ENCODE data around the gene CCDC6. TPM values are rescaled to one million over a fixed set of nuclear protein-coding genes. Genes with fewer than 3 reads are reported as not detected.

CCDC6 gene
- polyA plus RNA-seq, 3 donors, result 4.2 to 13.5 (median 6.2) TPM

DNA sequence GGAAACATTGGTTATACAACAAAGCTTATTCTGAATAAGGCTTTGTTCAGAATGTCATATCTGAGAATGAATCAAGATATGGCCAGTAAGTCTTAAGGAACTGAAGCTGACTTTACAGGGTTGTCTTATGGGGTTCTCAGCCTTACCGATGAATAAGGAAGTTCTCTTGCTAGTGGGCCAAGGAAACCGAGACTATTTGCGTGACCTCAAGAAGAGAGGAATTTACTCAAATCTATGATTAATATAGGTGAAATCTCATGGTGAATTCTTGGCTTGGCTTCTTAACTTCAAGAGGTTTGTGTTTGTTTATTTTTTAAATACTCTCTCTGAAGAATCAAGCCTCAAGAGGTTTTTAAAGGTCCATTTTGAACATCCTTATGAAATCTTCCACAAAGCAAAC, 148.4 kb downstream of the CCDC6 start:
- no peak overlapping the region for H3K9ac ChIP-seq (ENCODE audit: insufficient read depth, low read length, poor library complexity, severe bottlenecking)
- H3K9me3 ChIP-seq (replicated peaks in 1 of 2; ENCODE audit: control insufficient read depth in 1 of 2, insufficient read depth in 1 of 2, low read length in 2 of 2), result peaks cover 3 to 15% of the 10 kb centered on the region in 2 donors
- H3K4me1 Mint-ChIP-seq, result no peaks in the 10 kb centered on the region
- no peaks in the 10 kb centered on the region for H3K4me1 ChIP-seq (ENCODE audit: control insufficient read depth in 1 of 2, insufficient read depth in 2 of 2, low read length in 2 of 2)
- H3K9me3 Mint-ChIP-seq, result peaks cover 0 to 13% (median 7%) of the 10 kb centered on the region in 7 donors
- H2AFZ ChIP-seq (ENCODE audit: insufficient read depth, low read depth, low read length, poor library complexity, severe bottlenecking), result no peak overlapping the region
- intact Hi-C loops (cut with micrococcal nuclease), result no loop called here
- H3K27ac Mint-ChIP-seq, result no peak overlapping the region
- TF ChIP-seq, protein P1, sequence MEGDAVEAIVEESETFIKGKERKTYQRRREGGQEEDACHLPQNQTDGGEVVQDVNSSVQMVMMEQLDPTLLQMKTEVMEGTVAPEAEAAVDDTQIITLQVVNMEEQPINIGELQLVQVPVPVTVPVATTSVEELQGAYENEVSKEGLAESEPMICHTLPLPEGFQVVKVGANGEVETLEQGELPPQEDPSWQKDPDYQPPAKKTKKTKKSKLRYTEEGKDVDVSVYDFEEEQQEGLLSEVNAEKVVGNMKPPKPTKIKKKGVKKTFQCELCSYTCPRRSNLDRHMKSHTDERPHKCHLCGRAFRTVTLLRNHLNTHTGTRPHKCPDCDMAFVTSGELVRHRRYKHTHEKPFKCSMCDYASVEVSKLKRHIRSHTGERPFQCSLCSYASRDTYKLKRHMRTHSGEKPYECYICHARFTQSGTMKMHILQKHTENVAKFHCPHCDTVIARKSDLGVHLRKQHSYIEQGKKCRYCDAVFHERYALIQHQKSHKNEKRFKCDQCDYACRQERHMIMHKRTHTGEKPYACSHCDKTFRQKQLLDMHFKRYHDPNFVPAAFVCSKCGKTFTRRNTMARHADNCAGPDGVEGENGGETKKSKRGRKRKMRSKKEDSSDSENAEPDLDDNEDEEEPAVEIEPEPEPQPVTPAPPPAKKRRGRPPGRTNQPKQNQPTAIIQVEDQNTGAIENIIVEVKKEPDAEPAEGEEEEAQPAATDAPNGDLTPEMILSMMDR (IDR thresholded peaks at IDR 0.05), result no peak
- no peak for DNase-seq
- H3K27me3 ChIP-seq (ENCODE audit: control insufficient read depth in 2 of 2, insufficient read depth in 2 of 2, low read length in 2 of 2), result no peaks in the 10 kb centered on the region
- no peak overlapping the region for H3K4me3 ChIP-seq (replicated peaks in 1 of 3; ENCODE audit: low read depth in 2 of 3, low read length in 3 of 3)
- H4K20me1 ChIP-seq (ENCODE audit: insufficient read depth, low read length), result no peaks in the 10 kb centered on the region
- no peaks in the 10 kb centered on the region for H3K36me3 ChIP-seq (replicated peaks in 1 of 2; ENCODE audit: control insufficient read depth in 1 of 2, insufficient read depth in 2 of 2, low read length in 2 of 2)
- WGBS (ENCODE audit: insufficient coverage), result no CpG with 5 or more reads among the region's 3 CpGs
- H3K4me3 Mint-ChIP-seq, result no peak overlapping the region
- no peak overlapping the region for H3K27ac ChIP-seq (ENCODE audit: low read depth in 1 of 2, low read length in 2 of 2)
- no peaks in the 10 kb centered on the region for H3K79me2 ChIP-seq (ENCODE audit: insufficient read depth, low read length)
- no peak overlapping the region for H3K4me2 ChIP-seq (replicated peaks; ENCODE audit: extremely low read depth, low read length, poor library complexity, severe bottlenecking)
- H3K27me3 Mint-ChIP-seq (ENCODE audit: low read depth in 3 of 3), result peaks cover 0 to 1% (median 0%) of the 10 kb centered on the region in 3 donors
- H3K36me3 Mint-ChIP-seq, result no peaks in the 10 kb centered on the region

DNA sequence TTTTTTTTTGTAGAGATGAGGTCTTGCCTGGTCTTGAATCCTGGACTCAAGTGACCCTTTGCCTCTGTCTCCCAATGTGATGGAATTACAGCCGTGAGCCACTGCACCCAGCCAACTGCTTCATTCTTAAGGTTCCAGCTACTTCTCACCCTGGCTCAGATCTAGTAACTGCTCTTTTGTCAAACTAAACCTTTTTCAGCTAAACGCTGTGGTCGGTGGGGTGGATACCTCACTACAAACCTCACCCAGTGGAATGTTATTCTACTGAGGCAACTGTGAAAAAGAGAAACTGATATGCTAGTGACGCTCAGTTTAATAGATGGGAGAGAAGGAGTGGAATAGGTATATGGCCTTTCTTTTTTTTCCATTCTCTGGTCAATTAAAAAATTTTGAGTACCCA, 151.4 kb downstream of the CCDC6 start:
- Histone ChIP-seq H3K27me3 (ENCODE audit: control insufficient read depth in 2 of 2, insufficient read depth in 2 of 2, low read length in 2 of 2) (no peaks in the 10 kb centered on the region), H2AFZ (ENCODE audit: insufficient read depth, low read depth, low read length, poor library complexity, severe bottlenecking) (no peak overlapping the region), H3K27ac (ENCODE audit: low read depth in 1 of 2, low read length in 2 of 2) (no peak overlapping the region), H3K9ac (ENCODE audit: insufficient read depth, low read length, poor library complexity, severe bottlenecking) (no peak overlapping the region), H3K4me2 (replicated peaks; ENCODE audit: extremely low read depth, low read length, poor library complexity, severe bottlenecking) (no peak overlapping the region), H3K36me3 (replicated peaks in 1 of 2; ENCODE audit: control insufficient read depth in 1 of 2, insufficient read depth in 2 of 2, low read length in 2 of 2) (no peaks in the 10 kb centered on the region), H3K9me3 (replicated peaks in 1 of 2; ENCODE audit: control insufficient read depth in 1 of 2, insufficient read depth in 1 of 2, low read length in 2 of 2) (peaks cover 3 to 6% of the 10 kb centered on the region in 2 donors), H4K20me1 (ENCODE audit: insufficient read depth, low read length) (no peaks in the 10 kb centered on the region), H3K4me1 (ENCODE audit: control insufficient read depth in 1 of 2, insufficient read depth in 2 of 2, low read length in 2 of 2) (no peaks in the 10 kb centered on the region), H3K4me3 (replicated peaks in 1 of 3; ENCODE audit: low read depth in 2 of 3, low read length in 3 of 3) (no peak overlapping the region), H3K79me2 (ENCODE audit: insufficient read depth, low read length) (no peaks in the 10 kb centered on the region)
- intact Hi-C loops (cut with micrococcal nuclease), result no loop called here
- Mint-ChIP-seq H3K36me3 (no peaks in the 10 kb centered on the region), H3K9me3 (peaks cover 0 to 6% (median 4%) of the 10 kb centered on the region in 7 donors), H3K4me3 (no peak overlapping the region), H3K27me3 (ENCODE audit: low read depth in 3 of 3) (peaks cover 0 to 2% (median 0%) of the 10 kb centered on the region in 3 donors), H3K27ac (no peak overlapping the region), H3K4me1 (no peaks in the 10 kb centered on the region)
- WGBS (ENCODE audit: insufficient coverage), result 100% methylated on average over 1 of the region's 4 CpGs
- TF ChIP-seq, protein P1 (IDR thresholded peaks at IDR 0.05), result no peak
- no peak for DNase-seq
